HEK293 (cell line): ENCODE data around the gene BICC1.

Source experiments
- ZNF626 ChIP-seq: fragments of 450-650 bp; sonication (Bioruptor Pico); formaldehyde crosslinking; IDR thresholded peaks from 2 replicates; pipeline ENCODE4 v1.5.1; 2018; ENCODE audit warnings: missing biosample characterization, missing genetic modification characterization, inconsistent platforms
- TF ChIP-seq, protein P1 (sequence below): fragments of 450-650 bp; formaldehyde crosslinking; IDR thresholded peaks from 2 replicates; pipeline ENCODE4 v1.5.1; 2016; ENCODE audit warnings: missing biosample characterization, missing genetic modification characterization
- TF ChIP-seq, protein P2 (sequence below): fragments of 450-650 bp; formaldehyde crosslinking; IDR thresholded peaks from 2 replicates; pipeline ENCODE4 v1.5.1; 2016; ENCODE audit warnings: missing biosample characterization, missing genetic modification characterization
- TF ChIP-seq, protein P3 (sequence below): fragments of 450-650 bp; formaldehyde crosslinking; IDR thresholded peaks from 2 replicates; pipeline ENCODE4 v1.5.1; 2017; ENCODE audit warnings: missing biosample characterization, missing genetic modification characterization
- TF ChIP-seq, protein P4 (sequence below): fragments of 450-650 bp; formaldehyde crosslinking; IDR thresholded peaks from 2 replicates; pipeline ENCODE4 v1.5.1; 2016; ENCODE audit warnings: missing biosample characterization, missing genetic modification characterization

DNA sequence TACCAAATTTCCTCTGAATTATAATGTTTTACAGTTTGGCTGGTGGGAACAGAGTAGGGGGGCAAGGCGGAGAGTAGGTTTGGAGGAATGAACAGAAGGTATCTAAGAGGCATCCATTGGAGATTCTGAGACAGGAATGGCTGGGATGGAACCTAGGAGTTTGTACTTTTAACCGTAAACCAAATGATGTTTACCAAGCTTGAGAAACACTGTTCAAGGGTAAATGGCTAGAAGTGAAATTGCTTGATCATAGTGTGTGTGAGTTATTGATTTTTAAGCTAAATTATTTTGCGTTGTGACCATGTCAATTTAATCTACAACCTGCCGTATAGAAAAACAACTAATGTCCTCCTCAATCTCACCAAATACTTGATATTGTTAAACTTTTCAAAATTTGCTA is 357.4 kb downstream of the BICC1 start:
- TF ChIP-seq, protein P1, sequence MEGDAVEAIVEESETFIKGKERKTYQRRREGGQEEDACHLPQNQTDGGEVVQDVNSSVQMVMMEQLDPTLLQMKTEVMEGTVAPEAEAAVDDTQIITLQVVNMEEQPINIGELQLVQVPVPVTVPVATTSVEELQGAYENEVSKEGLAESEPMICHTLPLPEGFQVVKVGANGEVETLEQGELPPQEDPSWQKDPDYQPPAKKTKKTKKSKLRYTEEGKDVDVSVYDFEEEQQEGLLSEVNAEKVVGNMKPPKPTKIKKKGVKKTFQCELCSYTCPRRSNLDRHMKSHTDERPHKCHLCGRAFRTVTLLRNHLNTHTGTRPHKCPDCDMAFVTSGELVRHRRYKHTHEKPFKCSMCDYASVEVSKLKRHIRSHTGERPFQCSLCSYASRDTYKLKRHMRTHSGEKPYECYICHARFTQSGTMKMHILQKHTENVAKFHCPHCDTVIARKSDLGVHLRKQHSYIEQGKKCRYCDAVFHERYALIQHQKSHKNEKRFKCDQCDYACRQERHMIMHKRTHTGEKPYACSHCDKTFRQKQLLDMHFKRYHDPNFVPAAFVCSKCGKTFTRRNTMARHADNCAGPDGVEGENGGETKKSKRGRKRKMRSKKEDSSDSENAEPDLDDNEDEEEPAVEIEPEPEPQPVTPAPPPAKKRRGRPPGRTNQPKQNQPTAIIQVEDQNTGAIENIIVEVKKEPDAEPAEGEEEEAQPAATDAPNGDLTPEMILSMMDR (tag by site-specific recombination), result no peak
- TF ChIP-seq, protein P2, sequence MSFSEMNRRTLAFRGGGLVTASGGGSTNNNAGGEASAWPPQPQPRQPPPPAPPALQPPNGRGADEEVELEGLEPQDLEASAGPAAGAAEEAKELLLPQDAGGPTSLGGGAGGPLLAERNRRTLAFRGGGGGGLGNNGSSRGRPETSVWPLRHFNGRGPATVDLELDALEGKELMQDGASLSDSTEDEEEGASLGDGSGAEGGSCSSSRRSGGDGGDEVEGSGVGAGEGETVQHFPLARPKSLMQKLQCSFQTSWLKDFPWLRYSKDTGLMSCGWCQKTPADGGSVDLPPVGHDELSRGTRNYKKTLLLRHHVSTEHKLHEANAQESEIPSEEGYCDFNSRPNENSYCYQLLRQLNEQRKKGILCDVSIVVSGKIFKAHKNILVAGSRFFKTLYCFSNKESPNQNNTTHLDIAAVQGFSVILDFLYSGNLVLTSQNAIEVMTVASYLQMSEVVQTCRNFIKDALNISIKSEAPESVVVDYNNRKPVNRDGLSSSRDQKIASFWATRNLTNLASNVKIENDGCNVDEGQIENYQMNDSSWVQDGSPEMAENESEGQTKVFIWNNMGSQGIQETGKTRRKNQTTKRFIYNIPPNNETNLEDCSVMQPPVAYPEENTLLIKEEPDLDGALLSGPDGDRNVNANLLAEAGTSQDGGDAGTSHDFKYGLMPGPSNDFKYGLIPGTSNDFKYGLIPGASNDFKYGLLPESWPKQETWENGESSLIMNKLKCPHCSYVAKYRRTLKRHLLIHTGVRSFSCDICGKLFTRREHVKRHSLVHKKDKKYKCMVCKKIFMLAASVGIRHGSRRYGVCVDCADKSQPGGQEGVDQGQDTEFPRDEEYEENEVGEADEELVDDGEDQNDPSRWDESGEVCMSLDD (tag by site-specific recombination), result no peak
- TF ChIP-seq, protein P3, sequence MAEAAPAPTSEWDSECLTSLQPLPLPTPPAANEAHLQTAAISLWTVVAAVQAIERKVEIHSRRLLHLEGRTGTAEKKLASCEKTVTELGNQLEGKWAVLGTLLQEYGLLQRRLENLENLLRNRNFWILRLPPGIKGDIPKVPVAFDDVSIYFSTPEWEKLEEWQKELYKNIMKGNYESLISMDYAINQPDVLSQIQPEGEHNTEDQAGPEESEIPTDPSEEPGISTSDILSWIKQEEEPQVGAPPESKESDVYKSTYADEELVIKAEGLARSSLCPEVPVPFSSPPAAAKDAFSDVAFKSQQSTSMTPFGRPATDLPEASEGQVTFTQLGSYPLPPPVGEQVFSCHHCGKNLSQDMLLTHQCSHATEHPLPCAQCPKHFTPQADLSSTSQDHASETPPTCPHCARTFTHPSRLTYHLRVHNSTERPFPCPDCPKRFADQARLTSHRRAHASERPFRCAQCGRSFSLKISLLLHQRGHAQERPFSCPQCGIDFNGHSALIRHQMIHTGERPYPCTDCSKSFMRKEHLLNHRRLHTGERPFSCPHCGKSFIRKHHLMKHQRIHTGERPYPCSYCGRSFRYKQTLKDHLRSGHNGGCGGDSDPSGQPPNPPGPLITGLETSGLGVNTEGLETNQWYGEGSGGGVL (tag by site-specific recombination), result no peak
- TF ChIP-seq ZNF626 (tag by site-specific recombination), result no peak
- TF ChIP-seq, protein P4, sequence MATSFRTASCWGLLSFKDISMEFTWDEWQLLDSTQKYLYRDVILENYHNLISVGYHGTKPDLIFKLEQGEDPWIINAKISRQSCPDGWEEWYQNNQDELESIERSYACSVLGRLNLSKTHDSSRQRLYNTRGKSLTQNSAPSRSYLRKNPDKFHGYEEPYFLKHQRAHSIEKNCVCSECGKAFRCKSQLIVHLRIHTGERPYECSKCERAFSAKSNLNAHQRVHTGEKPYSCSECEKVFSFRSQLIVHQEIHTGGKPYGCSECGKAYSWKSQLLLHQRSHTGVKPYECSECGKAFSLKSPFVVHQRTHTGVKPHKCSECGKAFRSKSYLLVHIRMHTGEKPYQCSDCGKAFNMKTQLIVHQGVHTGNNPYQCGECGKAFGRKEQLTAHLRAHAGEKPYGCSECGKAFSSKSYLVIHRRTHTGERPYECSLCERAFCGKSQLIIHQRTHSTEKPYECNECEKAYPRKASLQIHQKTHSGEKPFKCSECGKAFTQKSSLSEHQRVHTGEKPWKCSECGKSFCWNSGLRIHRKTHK (tag by site-specific recombination), result no peak
